ENCODE measurements around the gene NKX1-2.
"Not testable (repeated sequence)": the region's sequence is repeated elsewhere in the genome, so short reads cannot be mapped to it uniquely, and the experiment has no call there.

NKX1-2 gene

GRCh38 chr10:124449170-124450011 is 444 bp downstream of the NKX1-2 start:
- DNase-seq = no peak

GRCh38 chr10:124448696-124449169 is 1.1 kb downstream of the NKX1-2 start:
- no peak for DNase-seq

- no peak for DNase-seq
These were observed 1.9 kb downstream of the NKX1-2 start for GRCh38 chr10:124447751-124448466.

GRCh38 chr10:124446830-124447750 is 2.7 kb downstream of the NKX1-2 start:
- no peak for DNase-seq

GRCh38 chr10:124441694-124442093 is 8.1 kb downstream of the NKX1-2 start:
- DNase-seq = not testable (repeated sequence)

- DNase-seq = no peak
These were observed 13.6 kb downstream of the NKX1-2 start for GRCh38 chr10:124436191-124436638.

- DNase-seq = not testable (repeated sequence)
These were observed 14.2 kb downstream of the NKX1-2 start for GRCh38 chr10:124435683-124436082.

- DNase-seq = no peak
These were observed 16.4 kb downstream of the NKX1-2 start for GRCh38 chr10:124433461-124433860.

- no peak for DNase-seq
These were observed 19.8 kb downstream of the NKX1-2 start for GRCh38 chr10:124430077-124430476.

GRCh38 chr10:124429576-124429975 is 20.3 kb downstream of the NKX1-2 start:
- no peak for DNase-seq

- no peak for DNase-seq
These were observed 21.5 kb downstream of the NKX1-2 start for GRCh38 chr10:124428207-124428777.

GRCh38 chr10:124425227-124425962 is 24.4 kb downstream of the NKX1-2 start:
- no peak for DNase-seq

GRCh38 chr10:124423813-124424212 is 26.0 kb downstream of the NKX1-2 start:
- no peak for DNase-seq

- DNase-seq = no peak
These were observed 27.1 kb downstream of the NKX1-2 start for GRCh38 chr10:124422742-124423141.

- no peak for DNase-seq
These were observed 29.6 kb downstream of the NKX1-2 start for GRCh38 chr10:124420254-124420653.

- DNase-seq = no peak
These were observed 30.2 kb downstream of the NKX1-2 start for GRCh38 chr10:124419635-124420034.

GRCh38 chr10:124418726-124419501 is 30.9 kb downstream of the NKX1-2 start, which contains the start of gene OAT:
Gene OAT (minus strand): TSS chr10:124418923. CDS start chr10:124412171, 6,752 bp downstream.
- peak; percentile 97 for DNase-seq

- DNase-seq = peak; percentile 40
These were observed 31.7 kb downstream of the NKX1-2 start for GRCh38 chr10:124417895-124418725.

GRCh38 chr10:124416733-124417132 is 33.1 kb downstream of the NKX1-2 start:
- no peak for DNase-seq

- DNase-seq = no peak
These were observed 34.6 kb downstream of the NKX1-2 start for GRCh38 chr10:124415210-124415609.
